HG03039 (cell line): ENCODE data around the gene DACT1.

Experiments used
- ATAC-seq: cut with Tn5 transposase; IDR thresholded peaks from one replicate; pipeline ENCODE4 v1.9.1; 2021; ENCODE audit warnings: mild to moderate bottlenecking, moderate library complexity; ENCODE audit not compliant: unreplicated experiment

Gene DACT1

DNA sequence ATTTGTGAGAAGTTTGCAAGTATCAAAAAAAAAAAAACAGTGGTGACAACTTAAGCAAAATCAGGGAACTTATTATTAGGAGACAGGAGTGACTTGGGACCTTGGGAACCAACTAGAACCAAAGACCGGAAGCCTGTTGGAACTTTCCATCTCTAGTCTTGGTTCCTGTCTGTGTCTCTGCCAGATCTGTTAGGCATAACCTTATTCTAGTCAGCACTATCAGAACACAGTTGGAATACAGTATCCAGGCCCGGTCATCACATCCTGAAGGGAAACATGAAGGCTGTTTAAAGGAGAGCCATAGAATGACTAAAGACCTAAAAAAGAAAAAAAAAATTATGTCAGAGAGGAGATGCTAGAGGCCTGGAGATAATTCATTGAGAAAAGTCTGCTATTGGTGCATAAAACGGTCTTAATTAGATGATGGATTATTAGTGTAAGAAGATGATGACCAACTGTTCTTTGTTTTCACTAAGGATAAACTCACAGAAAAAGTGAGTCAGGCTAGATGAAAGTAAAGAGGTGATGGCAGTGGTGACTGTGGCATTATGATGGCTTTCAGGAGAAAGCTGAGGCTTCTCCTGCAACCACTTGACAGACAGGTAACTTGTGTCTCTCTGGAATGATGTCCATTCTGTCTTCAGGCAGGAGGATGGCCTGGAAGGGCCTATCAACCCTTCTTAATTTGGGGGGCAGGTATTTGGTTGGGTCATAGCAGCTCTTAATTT lies 28.2 kb downstream of the DACT1 start:
- ATAC-seq: no peak

DNA sequence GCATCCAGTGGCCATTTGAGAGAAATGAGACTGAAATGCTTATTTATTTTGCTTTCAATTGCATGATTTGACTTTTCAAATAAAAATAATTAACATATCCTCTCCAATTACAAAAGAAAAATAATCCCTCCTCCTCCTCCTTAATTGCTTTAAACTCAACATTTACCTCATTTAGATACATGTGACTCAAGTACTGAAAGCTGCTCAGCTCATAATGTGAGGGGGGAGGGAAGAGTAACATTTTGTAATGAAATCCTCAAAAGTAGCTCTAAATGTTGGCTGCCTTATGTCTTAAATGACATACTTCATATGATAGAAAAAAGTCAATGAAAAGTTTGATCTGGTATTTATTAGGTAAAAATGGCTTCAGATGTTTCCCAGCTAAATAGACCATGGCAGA lies 29.0 kb downstream of the DACT1 start:
- ATAC-seq: no peak

DNA sequence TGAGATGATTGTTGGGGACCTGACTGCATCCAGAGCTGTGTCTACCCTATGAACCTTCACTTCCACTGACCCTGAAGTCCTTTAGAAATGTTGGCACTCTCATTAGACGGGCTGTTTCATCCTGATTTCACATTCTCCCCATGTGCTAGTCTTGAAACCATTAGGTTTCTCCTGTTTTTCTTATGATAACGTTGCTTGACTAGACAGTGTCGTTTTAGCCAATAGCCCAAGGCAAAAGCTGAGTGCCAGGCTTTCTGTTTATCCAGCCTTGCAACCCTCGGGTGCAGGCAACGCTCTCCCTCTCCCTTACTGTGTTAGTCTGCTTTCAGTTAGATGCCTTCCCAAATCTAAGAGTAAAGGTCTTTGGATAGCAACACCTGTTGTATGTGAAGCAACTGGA lies 30.1 kb downstream of the DACT1 start:
- ATAC-seq: no peak

DNA sequence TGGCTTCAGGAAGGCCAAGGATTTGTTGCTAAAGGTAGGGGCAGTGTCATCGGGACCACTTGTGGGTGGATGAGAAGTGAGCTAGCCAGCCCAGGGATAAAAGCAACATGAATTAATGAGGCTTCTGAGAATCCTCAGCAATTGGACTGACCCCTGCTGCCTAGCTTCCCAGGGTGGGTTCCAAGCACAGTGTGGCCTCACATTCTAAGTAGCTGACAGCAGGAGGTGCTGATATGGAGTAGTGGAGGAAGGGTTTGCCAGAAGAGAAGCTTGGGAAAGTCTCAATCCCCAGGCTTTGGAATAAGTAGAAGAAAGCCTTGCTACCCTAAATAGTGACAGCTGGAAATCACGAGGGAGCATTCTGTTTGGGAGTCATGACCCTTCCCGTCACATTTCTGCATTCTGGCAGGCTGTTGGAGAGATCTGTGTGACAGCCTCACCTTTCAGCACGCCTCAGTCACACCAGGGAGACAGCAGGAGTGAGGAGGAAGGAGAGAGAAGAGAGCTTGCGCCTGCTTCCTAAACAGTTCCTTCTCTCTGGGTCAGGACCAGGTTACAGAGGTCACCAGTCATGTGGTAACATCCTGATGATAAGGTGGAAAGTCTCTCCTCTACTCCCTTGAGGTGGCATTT lies 31.2 kb downstream of the DACT1 start:
- ATAC-seq: no peak

DNA sequence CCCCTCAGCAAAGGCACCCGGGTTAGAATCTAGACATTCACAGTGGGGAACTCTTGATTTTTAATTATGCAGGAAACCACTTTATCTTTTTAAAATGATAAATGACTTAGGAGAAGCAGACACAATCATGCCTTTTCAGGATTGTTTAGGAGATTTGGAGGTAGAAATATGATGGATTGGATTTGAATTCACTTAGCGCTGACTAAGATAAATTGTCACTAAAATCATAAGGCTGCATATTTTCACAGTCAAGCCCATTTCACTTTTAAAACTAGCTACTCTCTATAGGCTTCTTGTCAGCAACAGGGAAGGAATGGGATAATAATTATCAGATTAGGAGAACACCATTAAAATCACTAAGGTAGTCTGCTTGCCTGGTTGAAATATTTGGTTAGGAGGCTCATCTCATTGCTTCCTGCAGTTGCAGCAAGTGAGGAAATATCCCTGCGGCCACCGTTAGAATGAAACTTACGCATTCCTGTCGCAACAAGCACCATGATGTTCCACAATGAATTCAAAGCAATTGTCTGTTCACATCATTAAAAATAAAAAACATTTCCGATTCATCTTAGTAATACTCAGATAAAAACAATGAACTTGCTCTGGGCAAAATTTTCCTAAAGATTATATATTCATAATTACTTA lies 31.9 kb downstream of the DACT1 start:
- no peak for ATAC-seq

DNA sequence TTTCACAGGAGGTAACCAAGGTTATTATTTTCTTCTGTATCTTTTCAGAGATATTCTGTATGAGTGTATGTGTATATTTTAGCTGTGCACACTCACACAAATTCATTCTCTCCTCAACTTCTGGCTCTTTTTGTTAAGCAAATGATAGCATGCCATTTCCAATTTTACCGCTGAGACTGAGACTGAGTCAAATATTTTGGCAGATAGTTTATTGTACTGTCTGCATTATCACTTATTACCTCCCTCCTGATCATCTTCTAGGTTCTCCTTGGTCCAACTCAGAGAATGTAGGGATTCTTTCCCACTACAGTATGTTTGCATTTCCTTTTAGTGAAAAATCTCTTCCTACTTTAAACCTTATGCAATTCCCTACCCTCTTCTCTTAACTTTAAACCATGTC lies 33.3 kb downstream of the DACT1 start:
- no peak for ATAC-seq

DNA sequence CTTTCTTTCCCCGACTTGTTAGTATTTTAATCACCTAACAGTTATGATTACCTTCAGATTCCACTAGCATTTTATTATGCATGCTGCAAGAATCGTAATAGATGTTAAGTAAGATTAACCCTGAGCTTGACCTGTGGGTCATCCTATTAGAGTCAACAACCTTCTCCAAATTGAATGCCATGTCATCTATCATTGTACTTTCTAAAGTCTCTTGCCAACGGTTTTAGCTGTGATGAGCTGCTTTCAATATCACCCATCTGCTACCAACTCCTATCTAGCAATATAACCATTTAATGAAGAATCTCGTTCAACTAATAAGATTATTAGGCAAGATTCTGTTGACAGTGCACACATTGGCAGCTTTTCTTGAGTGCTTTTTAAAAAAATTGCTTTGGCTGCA lies 33.7 kb downstream of the DACT1 start:
- ATAC-seq: no peak

DNA sequence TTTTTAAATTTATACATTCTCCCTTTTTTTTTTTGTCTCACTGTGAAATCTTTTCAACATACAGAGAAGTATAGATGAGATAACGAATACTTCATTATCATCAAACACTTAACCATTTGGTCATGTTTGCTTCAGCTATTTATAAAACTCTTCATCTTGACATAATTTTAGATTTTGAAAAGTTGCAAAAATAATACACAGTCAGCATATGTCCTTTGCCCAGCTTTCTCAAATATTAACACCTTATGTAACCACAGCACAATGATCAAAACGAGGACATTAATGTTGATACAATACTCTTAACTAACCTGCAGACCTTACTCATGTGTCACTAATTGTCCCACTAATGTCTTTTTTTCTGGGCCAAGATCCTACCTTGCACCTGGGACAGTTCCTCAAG lies 36.0 kb downstream of the DACT1 start:
- no peak for ATAC-seq

DNA sequence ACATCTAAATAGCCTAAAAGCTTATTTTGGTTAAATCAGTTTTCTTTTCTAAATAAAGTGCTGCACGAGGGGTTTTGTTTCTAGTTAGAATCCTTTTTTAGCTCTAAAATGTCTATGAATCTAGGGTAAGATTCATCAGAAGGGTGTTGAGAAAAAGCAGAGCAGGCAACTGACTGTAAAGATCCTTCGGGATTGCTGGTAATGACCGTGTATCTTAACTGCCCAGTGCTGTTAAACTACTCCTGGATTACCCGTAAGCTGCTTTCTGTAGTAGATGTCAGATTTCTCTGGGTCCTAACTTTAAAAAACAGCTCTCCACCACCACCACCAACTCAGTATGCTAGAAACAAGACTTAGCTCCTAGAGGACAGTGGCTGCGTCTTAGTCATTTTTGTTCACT lies 39.2 kb downstream of the DACT1 start:
- no peak for ATAC-seq

DNA sequence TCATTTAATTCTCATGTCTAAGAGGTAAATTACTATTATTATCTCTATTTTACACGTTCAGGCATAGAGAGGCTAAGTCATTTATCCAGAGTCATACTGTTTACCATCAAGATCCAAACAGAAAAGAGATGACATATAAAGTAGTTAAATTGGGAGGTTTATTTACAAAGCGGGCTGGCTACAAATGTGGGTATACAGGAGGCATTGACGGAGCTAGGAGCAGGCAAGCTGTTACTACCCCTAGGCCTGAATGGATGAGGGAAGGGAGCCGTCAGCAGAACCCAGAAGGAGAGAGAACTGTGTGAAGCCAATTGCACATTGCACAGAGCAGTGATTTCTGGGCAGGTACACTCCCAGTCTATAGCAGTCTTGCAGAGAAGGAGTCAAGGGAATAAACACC lies 39.8 kb downstream of the DACT1 start:
- no peak for ATAC-seq

DNA sequence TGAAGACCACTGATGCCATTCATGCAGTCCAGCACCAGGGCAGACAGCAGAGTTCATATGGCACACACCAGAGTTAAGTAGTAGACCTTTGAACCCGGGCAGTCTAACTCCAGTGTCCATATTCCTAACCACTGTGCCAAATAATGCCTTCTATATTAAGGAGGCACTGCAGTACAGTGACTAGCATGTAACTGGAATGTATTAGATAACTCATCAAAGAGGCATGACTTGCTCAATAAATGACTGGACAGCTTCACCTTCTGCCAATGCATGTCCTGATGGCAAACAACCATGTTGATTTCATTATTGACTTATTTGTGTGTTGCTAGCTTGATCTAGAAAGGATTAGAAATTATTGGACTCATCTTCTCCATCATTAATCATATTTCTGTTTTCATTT lies 40.2 kb downstream of the DACT1 start:
- no peak for ATAC-seq

DNA sequence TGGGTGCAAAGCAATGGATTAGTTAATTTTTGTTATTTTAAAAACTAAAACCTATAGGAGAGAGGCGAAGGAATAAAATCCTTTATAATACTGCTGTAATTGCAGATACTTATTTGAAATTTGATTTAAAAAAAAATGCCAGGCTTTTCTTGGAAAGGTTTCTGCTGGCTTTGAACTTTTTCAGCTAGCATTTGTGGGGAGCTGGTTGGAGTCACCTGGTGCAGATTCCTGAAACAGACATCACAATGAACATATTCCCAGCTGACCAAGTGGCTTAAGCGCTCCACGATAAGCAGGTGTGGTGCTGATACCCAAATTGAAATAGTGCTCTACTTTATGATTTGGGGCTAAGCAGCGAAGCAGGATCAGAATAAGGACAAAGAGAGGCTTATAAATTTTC lies 42.9 kb downstream of the DACT1 start:
- ATAC-seq: no peak

DNA sequence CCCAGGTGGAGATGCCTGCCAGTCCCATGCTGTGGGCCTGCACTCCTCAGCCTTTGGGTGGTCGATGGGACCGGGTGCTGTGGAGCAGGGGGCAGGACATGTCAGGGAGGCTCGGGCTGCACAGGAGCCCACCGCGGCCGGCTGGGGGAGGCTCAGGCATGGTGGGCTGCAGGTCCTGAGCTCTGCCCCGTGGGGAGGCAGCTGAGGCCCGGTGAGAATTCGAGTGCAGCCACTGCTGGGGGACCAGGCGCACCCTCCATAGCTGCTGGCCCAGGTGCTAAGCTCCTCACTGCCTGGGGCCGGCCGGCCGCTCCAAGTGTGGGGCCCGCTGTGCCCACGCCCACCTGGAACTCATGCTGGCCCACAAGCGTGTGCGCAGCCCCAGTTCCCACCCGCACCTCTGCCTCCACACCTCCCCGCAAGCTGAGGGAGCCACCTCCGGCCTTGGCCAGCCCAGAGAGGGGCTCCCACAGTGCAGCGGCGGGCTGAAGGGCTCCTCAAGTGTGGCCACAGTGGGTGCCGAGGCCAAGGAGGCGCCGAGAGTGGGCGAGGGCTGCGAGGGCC lies 49.6 kb downstream of the DACT1 start:
- ATAC-seq: no peak

DNA sequence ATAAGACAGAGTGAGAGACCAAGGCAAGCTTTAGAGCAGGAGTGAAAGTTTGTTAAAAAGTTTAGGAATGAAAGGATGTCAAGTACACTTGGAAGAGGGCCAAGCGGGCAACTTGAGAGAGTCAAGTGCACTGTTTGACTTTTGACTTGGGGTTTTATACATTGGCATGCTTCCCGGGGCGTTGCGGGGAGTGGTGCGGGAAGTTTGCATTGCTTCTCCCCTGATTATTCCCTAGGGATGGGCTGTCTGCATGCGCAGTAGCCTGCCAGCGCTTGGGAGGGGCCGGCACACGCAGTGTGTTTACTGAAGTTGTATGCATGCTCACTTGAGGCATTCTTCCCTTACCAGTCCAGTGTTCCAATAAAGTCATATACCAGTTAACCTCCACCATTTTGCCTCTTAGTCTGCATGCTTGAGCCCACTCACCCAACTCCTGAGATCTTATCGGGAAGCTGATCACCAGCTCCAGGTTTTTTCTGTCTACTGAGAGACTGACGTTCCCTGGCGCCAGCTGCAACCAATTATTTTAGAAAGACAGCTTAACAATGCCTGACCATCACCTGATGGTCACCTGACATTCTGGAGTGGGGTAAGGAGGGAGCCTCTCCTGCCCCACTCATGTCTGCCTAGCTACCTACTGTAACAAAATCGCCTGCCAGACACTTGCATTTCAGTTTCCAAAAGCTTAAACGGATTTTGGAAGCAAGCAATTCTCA lies 53.2 kb downstream of the DACT1 start:
- no peak for ATAC-seq

DNA sequence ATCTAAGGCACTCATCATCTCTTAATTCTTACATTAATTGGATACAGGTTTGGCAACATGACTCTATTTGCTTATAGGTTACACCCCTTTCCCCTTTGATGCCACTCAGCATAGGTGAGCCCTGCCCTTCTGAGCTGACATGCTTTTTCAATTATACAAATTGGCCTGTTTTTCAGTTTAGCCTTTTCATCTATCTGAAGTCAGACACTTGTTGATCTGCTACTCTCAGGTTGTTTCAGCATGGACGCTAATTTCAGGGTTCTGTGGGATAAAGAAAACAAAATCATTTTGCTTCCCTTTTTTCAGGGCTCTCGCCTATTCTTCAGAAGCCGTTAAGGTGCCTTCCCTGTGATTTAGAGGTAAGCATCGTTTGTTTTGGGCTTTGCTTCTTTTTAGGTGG lies 55.3 kb downstream of the DACT1 start:
- no peak for ATAC-seq

DNA sequence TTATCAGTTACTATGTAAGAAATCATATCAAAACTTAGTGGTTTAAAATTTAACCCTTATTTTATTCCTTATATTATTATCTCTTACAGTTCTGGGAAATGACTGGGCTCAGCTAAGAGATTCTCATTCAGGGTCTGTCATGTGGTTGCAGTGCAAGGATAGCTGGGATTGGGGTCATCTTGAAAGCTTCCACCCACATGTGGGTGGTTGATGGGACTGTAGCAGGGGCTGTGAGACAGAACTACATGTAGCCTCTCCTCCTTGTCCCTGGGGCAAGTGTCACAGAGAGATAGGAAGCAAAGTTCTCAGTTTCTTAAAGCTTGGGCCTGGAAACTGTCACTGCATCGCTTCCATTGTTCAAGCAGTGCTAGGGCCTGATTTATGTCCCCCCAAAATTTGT lies 57.8 kb downstream of the DACT1 start:
- ATAC-seq: no peak

DNA sequence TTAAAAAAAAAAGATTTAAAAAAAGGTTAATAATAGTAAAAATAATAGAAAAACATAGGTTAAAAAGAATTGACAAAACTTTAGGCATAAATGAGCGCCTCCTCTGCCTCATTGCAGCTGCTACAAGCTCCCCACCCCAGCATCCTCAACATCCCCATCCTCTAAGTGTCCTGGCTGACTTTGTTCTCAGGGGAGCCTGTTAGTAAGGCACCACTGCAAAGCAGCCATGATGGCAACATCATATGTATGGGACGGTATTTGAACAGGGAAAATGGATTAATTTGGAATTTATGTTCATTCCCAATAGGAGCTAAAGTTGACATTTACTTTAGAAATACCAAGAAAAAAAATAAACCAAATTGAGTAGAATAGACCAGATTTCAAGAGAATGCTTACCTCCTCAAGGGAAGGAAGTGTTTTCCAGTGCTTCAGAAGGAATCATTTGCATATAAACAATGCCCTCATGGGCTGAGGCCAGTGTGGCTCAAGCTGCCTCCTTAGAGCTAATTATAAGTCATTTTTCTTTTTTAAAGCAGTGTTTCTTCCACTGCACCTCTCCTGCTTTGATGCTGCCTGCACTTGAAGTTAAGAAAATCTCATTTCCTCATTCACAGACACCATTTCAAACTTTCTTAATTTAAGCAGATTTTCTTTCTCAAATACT lies 59.6 kb downstream of the DACT1 start:
- no peak for ATAC-seq
